Activated T-cell treated with anti-CD3 and anti-CD28 coated beads, Interleukin-2, amount 50 U/mL, for 1 hour (primary cell): Measurements from ENCODE around the gene FAM43B.

Experiments
- DNase-seq: peaks from one replicate; pipeline ENCODE4 v3.0.0-alpha.2; 2020

FAM43B gene

GRCh38 chr1:20594746-20595145 lies 42.4 kb downstream of the FAM43B start:
- no peak for DNase-seq

DNA sequence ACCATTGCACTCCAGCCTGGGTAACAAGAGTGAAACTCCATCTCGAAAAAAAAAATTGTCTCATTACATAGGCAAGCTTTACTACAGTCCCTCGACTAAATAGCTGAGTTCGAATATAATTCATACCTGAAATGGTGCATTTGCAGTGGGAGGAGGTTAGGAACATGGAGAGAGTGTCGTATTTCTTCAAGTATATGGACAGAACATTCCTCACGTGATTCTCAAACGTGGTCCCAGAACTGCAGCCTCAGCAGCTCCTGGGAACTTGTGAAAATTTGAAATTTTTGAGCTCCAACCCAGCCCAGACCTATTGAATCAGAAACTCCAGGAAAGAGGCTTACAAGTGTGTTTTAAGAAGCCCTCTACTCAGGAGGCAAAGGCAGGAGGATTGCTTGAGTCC lies 43.7 kb downstream of the FAM43B start:
- DNase-seq: no peak

GRCh38 chr1:20597650-20598049 lies 45.3 kb downstream of the FAM43B start:
- no peak for DNase-seq

DNA sequence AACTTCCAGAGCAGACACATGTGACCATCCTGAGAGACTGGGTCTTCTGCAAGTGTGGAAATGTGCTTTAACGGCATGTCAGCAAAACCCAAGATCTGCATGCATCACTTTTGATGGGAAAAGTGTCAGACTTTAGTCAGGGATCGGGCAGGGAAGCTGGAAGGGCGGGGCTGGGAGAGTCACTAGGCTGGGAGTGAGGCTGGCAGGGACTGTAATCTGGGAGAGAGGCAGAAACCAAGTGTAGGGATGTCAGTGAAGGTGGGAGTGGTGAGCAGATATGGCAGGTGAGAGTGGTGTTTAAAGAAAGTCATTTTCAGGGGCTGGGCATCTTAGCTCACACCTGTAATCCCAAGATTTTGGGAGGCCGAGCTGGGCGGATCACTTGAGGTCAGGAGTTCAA lies 47.8 kb downstream of the FAM43B start:
- DNase-seq: no peak

- no peak for DNase-seq
Measured at GRCh38 chr1:20601129-20601825, 48.9 kb downstream of the FAM43B start.

GRCh38 chr1:20602851-20603450 lies 50.6 kb downstream of the FAM43B start:
- no peak for DNase-seq

- DNase-seq: no peak
Measured at GRCh38 chr1:20603504-20604464, 51.4 kb downstream of the FAM43B start.
